H1 (cell line): ENCODE measurements around the gene RASGEF1C. TPM values are rescaled to one million over a fixed set of nuclear protein-coding genes. Genes with fewer than 3 reads are reported as not detected.

ENCODE experiments used
- CTCF ChIA-PET: fragments of 300-600 bp; sonication (Branson Sonifier 250); formaldehyde crosslinking; loops from one replicate; lab custom pipeline; 2021; ENCODE audit not compliant: partially characterized antibody; lab: Charles Lee
- POLR2A ChIA-PET: fragments of 300-600 bp; sonication (Branson Sonifier 250); formaldehyde crosslinking; loops from one replicate; lab custom pipeline; 2021; ENCODE audit warnings: inconsistent platforms; ENCODE audit not compliant: partially characterized antibody; lab: Charles Lee
- DNase-seq, 2 experiments: peaks; one replicate each; pipeline versions ENCODE4 v3.0.0 to v3.0.0-alpha.2; 2010 to 2022; ENCODE audit warnings: low spot score in 2 of 2, low read depth in 1 of 2, mixed read lengths in 1 of 2
- FAIRE-seq: peaks from 2 replicates; lab custom pipeline; 2011; peaks lifted over from hg19 to GRCh38; lab: Jason Lieb, UNC
- H2AFZ ChIP-seq: 2 replicates; pipeline ENCODE4 v1.8.1; 2012; ENCODE audit warnings: low read length, inconsistent platforms
- H2AK5ac ChIP-seq: 2 replicates; pipeline ENCODE4 v1.6.1; 2013; ENCODE audit warnings: low read depth, low read length
- H2BK120ac ChIP-seq: replicated peaks from 2 replicates; pipeline ENCODE3; 2013; ENCODE audit warnings: low read depth, low read length, inconsistent platforms
- H2BK12ac ChIP-seq: 2 replicates; pipeline ENCODE4 v1.6.1; 2013; ENCODE audit warnings: low read depth, low read length
- H2BK15ac ChIP-seq: 2 replicates; pipeline ENCODE4 v1.6.1; 2013; ENCODE audit warnings: low read length
- H2BK20ac ChIP-seq: 2 replicates; pipeline ENCODE4 v1.6.1; 2013; ENCODE audit warnings: low read length
- H2BK5ac ChIP-seq: 2 replicates; pipeline ENCODE4 v1.6.1; 2013; ENCODE audit warnings: low read depth, low read length
- H3K14ac ChIP-seq: 2 replicates; pipeline ENCODE4 v1.6.1; 2013; ENCODE audit warnings: inconsistent platforms; ENCODE audit not compliant: insufficient read length
- H3K18ac ChIP-seq: 2 replicates; pipeline ENCODE4 v1.6.1; 2013; ENCODE audit warnings: low read length; ENCODE audit errors: extremely low read depth
- H3K23ac ChIP-seq: 2 replicates; pipeline ENCODE4 v1.6.1; 2013; ENCODE audit warnings: inconsistent platforms; ENCODE audit not compliant: insufficient read length
- H3K23me2 ChIP-seq: 2 replicates; pipeline ENCODE4 v1.6.1; 2013; ENCODE audit warnings: low read depth, low read length
- H3K27ac ChIP-seq: 2 replicates; pipeline ENCODE4 v1.6.1; 2011; ENCODE audit warnings: low read depth, low read length, inconsistent platforms
- H3K27me3 ChIP-seq, 4 experiments: replicated peaks in 1 of 4; 1 replicate in 1 of 4; 2 replicates in 3 of 4; pipeline versions ENCODE4 v1.6.1 to v1.8.1; 2011 to 2013; ENCODE audit warnings: low read length in 3 of 4, mild to moderate bottlenecking in 3 of 4, inconsistent platforms in 2 of 4, mixed read lengths in 2 of 4, moderate library complexity in 1 of 4; ENCODE audit not compliant: control insufficient read depth in 3 of 4, insufficient read depth in 3 of 4; ENCODE audit errors: extremely low read depth in 1 of 4
- H3K36me3 ChIP-seq, 4 experiments: 2 replicates each; pipeline versions ENCODE4 v1.6.1 to v1.8.1; 2011 to 2013; ENCODE audit warnings: mild to moderate bottlenecking in 4 of 4, low read length in 3 of 4, moderate library complexity in 2 of 4, control low read depth in 1 of 4, inconsistent platforms in 1 of 4; ENCODE audit not compliant: insufficient read depth in 4 of 4, control insufficient read depth in 2 of 4
- H3K4ac ChIP-seq: replicated peaks from 2 replicates; pipeline ENCODE3; 2013; ENCODE audit warnings: low read length, low read depth, mixed read lengths, inconsistent platforms; ENCODE audit not compliant: insufficient read length
- H3K4me1 ChIP-seq, 4 experiments: replicated peaks in 1 of 4; 1 replicate in 1 of 4; 2 replicates in 3 of 4; pipeline versions ENCODE4 v1.6.1 to v1.8.1; 2011 to 2013; ENCODE audit warnings: low read length in 3 of 4, inconsistent platforms in 2 of 4, mixed read lengths in 1 of 4; ENCODE audit not compliant: insufficient read depth in 4 of 4, control insufficient read depth in 3 of 4
- H3K4me2 ChIP-seq, 2 experiments: 2 replicates each; pipeline versions ENCODE4 v1.6.1 to v1.8.1; 2011 to 2013; ENCODE audit warnings: low read depth in 2 of 2, low read length in 2 of 2, control low read depth in 1 of 2, inconsistent platforms in 1 of 2, mild to moderate bottlenecking in 1 of 2; ENCODE audit not compliant: insufficient read depth in 1 of 2
- H3K4me3 ChIP-seq, 4 experiments: fragments of 200-600, 300-600 bp in 1 of 4; sonication (generic), shearing (Covaris generic), sonication (Bioruptor Twin) in 1 of 4; 2 replicates each; pipeline versions ENCODE4 v1.5.1 to v1.8.1; 2011 to 2016; ENCODE audit warnings: low read length in 4 of 4, low read depth in 3 of 4, control low read depth in 2 of 4, inconsistent platforms in 2 of 4, mild to moderate bottlenecking in 2 of 4, mixed read lengths in 1 of 4, moderate library complexity in 1 of 4; ENCODE audit not compliant: insufficient read depth in 2 of 4; ENCODE audit errors: extremely low read depth in 1 of 4
- H3K56ac ChIP-seq: replicated peaks from 2 replicates; pipeline ENCODE3; 2013; ENCODE audit warnings: low read depth, mild to moderate bottlenecking, mixed read lengths, low read length, inconsistent platforms; ENCODE audit not compliant: insufficient read length
- H3K79me1 ChIP-seq: 2 replicates; pipeline ENCODE4 v1.6.1; 2013; ENCODE audit warnings: low read depth, low read length, control low read depth
- H3K79me2 ChIP-seq, 2 experiments: 2 replicates each; pipeline versions ENCODE4 v1.6.1 to v1.8.1; 2012 to 2013; ENCODE audit warnings: low read length in 2 of 2, mild to moderate bottlenecking in 2 of 2, inconsistent platforms in 1 of 2; ENCODE audit not compliant: insufficient read depth in 2 of 2, control insufficient read depth in 1 of 2
- H3K9ac ChIP-seq, 4 experiments: replicated peaks in 1 of 4; 1 replicate in 1 of 4; 2 replicates in 3 of 4; pipeline versions ENCODE4 v1.6.1 to v1.8.1; 2011 to 2013; ENCODE audit warnings: low read depth in 3 of 4, low read length in 3 of 4, control low read depth in 2 of 4, mild to moderate bottlenecking in 2 of 4, moderate library complexity in 2 of 4, inconsistent platforms in 1 of 4; ENCODE audit errors: extremely low read depth in 1 of 4
- H3K9me3 ChIP-seq, 2 experiments: 2 replicates each; pipeline versions ENCODE4 v1.6.1 to v1.8.1; 2012 to 2013; ENCODE audit warnings: mild to moderate bottlenecking in 2 of 2, moderate library complexity in 2 of 2, control low read depth in 1 of 2, inconsistent platforms in 1 of 2, low read depth in 1 of 2, low read length in 1 of 2, mixed read lengths in 1 of 2; ENCODE audit not compliant: insufficient read depth in 2 of 2
- H4K20me1 ChIP-seq, 2 experiments: replicated peaks in 1 of 2; 2 replicates each; pipeline versions ENCODE3 to v1.8.1; 2011 to 2013; ENCODE audit warnings: inconsistent platforms in 2 of 2, low read length in 2 of 2, mild to moderate bottlenecking in 1 of 2; ENCODE audit not compliant: insufficient read depth in 2 of 2, control insufficient read depth in 1 of 2
- H4K5ac ChIP-seq: 2 replicates; pipeline ENCODE4 v1.6.1; 2013; ENCODE audit warnings: low read length, low read depth, mixed read lengths, inconsistent platforms; ENCODE audit not compliant: insufficient read length
- H4K8ac ChIP-seq: 2 replicates; pipeline ENCODE4 v1.8.0; 2013; ENCODE audit warnings: mild to moderate bottlenecking, moderate library complexity, low read length, inconsistent platforms; ENCODE audit not compliant: insufficient read depth; ENCODE audit errors: extremely low read depth
- H4K91ac ChIP-seq: replicated peaks from 2 replicates; pipeline ENCODE3; 2013; ENCODE audit warnings: low read length, mixed read lengths, inconsistent platforms; ENCODE audit not compliant: insufficient read length
- CHD2 ChIP-seq: IDR thresholded peaks from 2 replicates; pipeline ENCODE4 v1.6.1; 2012; ENCODE audit warnings: low read length, improper control_type of control experiment
- CTBP2 ChIP-seq: IDR thresholded peaks from 2 replicates; pipeline ENCODE4 v1.7.0; 2011; ENCODE audit warnings: borderline replicate concordance, mild to moderate bottlenecking, moderate library complexity, mixed read lengths, low read length; ENCODE audit not compliant: insufficient read depth, insufficient read length
- GABPA ChIP-seq: IDR thresholded peaks from 2 replicates; pipeline ENCODE4 v1.6.1; 2011; ENCODE audit warnings: mild to moderate bottlenecking, low read length, moderate library complexity, borderline replicate concordance; ENCODE audit not compliant: insufficient read depth
- HDAC6 ChIP-seq: IDR thresholded peaks from one replicate; pipeline ENCODE4 v1.7.1; 2012; ENCODE audit warnings: low read depth, mild to moderate bottlenecking, inconsistent platforms, low read length, moderate library complexity
- RBBP5 ChIP-seq: IDR thresholded peaks from 2 replicates; pipeline ENCODE4 v1.7.1; 2012; ENCODE audit warnings: low read depth, mild to moderate bottlenecking, inconsistent platforms, low read length, moderate library complexity, borderline replicate concordance
- RNF2 ChIP-seq: fragments of 200-900, 300-1000 bp; sonication (generic); IDR thresholded peaks from 2 replicates; pipeline ENCODE4 v1.7.1; 2016; ENCODE audit warnings: borderline replicate concordance, low read depth, mild to moderate bottlenecking, antibody characterized with exemption, low read length; ENCODE audit not compliant: poor library complexity, severe bottlenecking; ENCODE audit errors: missing control alignments
- SIX5 ChIP-seq: IDR thresholded peaks from 2 replicates; pipeline ENCODE4 v1.6.1; 2011; ENCODE audit warnings: mild to moderate bottlenecking, low read depth, low read length
- SP1 ChIP-seq: IDR thresholded peaks from 2 replicates; pipeline ENCODE4 v1.6.1; 2011; ENCODE audit warnings: low read depth, low read length
- SRF ChIP-seq: IDR thresholded peaks from 2 replicates; pipeline ENCODE4 v1.6.1; 2011; ENCODE audit warnings: mild to moderate bottlenecking, low read depth, low read length, moderate library complexity
- TAF1 ChIP-seq: IDR thresholded peaks from 2 replicates; pipeline ENCODE4 v1.6.1; 2011; ENCODE audit warnings: mild to moderate bottlenecking, low read depth, low read length
- YY1 ChIP-seq: IDR thresholded peaks from 2 replicates; pipeline ENCODE4 v1.6.1; 2011; ENCODE audit warnings: low read depth, mild to moderate bottlenecking, low read length
- WGBS, 2 experiments: shearing (Covaris generic) in 1 of 2; methylation state at CpG; one replicate each; pipeline versions ENCODE4 v1.1.6 to v1.1.7; 2013 to 2015; ENCODE audit warnings: low lambda C conversion rate in 2 of 2, mixed read lengths in 2 of 2, inconsistent platforms in 1 of 2, low coverage in 1 of 2, missing lambda C conversion rate in 1 of 2; ENCODE audit not compliant: insufficient replicate concordance in 2 of 2, insufficient coverage in 1 of 2, insufficient read length in 1 of 2; ENCODE audit errors: extremely low coverage in 1 of 2, missing lambda C conversion rate in 1 of 2; 5-methylcytosine and 5-hydroxymethylcytosine counted together
- polyA plus RNA-seq, 7 experiments: library from polyadenylated mRNA; depleted of rRNA in 3 of 7; stranded (reverse) in 5 of 7; unstranded in 2 of 7; fragments of >200 nt in 5 of 7; fragments of 200-250 nt in 2 of 7; gene quantifications; 1 replicate in 5 of 7; 2 replicates in 1 of 7; 4 replicates in 1 of 7; pipeline versions ENCODE4 v1.2.1 to v1.2.3, GENCODE V29; 2011 to 2013; ENCODE audit warnings: missing spikeins in 2 of 7, mixed read lengths in 2 of 7
- total RNA-seq: library from RNA; stranded (reverse); fragmentation: NEBNext Ultra II Directional; extraction: Animal tissue kit (Norgen Biotek cat#: 25700); gene quantifications from 2 replicates; pipeline ENCODE4 v1.2.1, GENCODE V29; 2021
- TF ChIP-seq, protein P1 (sequence below), 3 experiments: IDR thresholded peaks; 1 replicate in 2 of 3; 2 replicates in 1 of 3; pipeline versions ENCODE4 v1.5.1 to v1.6.1; 2011; ENCODE audit warnings: low read length in 3 of 3, mild to moderate bottlenecking in 3 of 3, inconsistent platforms in 2 of 3, low read depth in 1 of 3, moderate library complexity in 1 of 3; ENCODE audit not compliant: insufficient read depth in 1 of 3; ENCODE audit errors: control extremely low read depth in 1 of 3

Gene RASGEF1C
- total and polyA plus RNA-seq, 2 of the 8 experiments (the other 6 are each of a cell fraction or from before 2014, with no cell fraction given): 0.26 to 0.61 TPM

DNA sequence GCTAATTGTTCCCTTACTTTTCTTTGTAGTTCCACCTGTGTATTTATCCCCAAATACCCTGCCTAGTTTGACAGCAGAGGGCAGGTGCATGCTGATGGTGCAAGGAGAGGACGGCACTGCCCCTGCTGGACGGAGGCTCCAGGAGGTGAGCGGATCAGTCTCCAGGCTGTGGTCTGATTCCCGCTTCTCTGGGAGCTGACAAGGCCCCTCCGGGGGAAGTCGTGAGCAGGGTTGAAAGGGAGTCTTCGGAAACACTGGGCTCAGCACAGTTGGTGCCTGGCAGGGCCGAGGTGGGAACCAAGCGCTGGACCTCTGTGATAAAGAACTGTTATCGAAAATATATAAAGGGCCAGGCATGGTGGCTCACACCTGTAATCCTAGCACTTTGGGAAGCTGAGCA lies 52.9 kb downstream of the RASGEF1C start:
- Histone ChIP-seq H2BK20ac (no peak overlapping the region), H3K4me2 (no peak overlapping the region), H3K27me3 (no peaks in the 10 kb centered on the region), H3K36me3 (no peaks in the 10 kb centered on the region), H4K91ac (no peak overlapping the region), H3K9ac (no peak overlapping the region), H3K4ac (no peak overlapping the region), H3K79me2 (no peaks in the 10 kb centered on the region), H2AFZ (no peak overlapping the region), H3K9me3 (no peaks in the 10 kb centered on the region), H3K14ac (no peak overlapping the region), H4K20me1 (no peaks in the 10 kb centered on the region), H2AK5ac (no peak overlapping the region), H3K4me3 (no peak overlapping the region), H3K27ac (no peak overlapping the region), H2BK120ac (no peak overlapping the region), H3K4me1 (no peaks in the 10 kb centered on the region; a peak in 1 of 7 replicates), H2BK15ac (no peak overlapping the region), H3K56ac (no peak overlapping the region), H3K23me2 (no peaks in the 10 kb centered on the region), H3K23ac (no peak overlapping the region), H3K79me1 (no peaks in the 10 kb centered on the region), H2BK12ac (no peak overlapping the region), H2BK5ac (no peak overlapping the region), H4K8ac (no peak overlapping the region), H4K5ac (no peak overlapping the region), H3K18ac (no peak overlapping the region)
- 78% methylated on average over 9 of the region's 10 CpGs; no CpG with 5 or more reads in 1 of the 2 experiments for WGBS, 2 experiments
- peak; percentile 7 for FAIRE-seq
- DNase-seq: peak in 1 of 2 experiments; percentile 51
- POLR2A ChIA-PET: no interaction called here
- CTCF ChIA-PET: interaction anchor here (1.6 to 1.7 kb wide), 2 partner anchors 12 to 14 kb away, joined by 4 to 7 read pairs; no protein-coding TSS in a partner anchor
- no peak for TF ChIP-seq YY1
- no peak for TF ChIP-seq GABPA
- no peak for TF ChIP-seq CTBP2
- no peak for TF ChIP-seq CHD2
- no peak for TF ChIP-seq RNF2
- TF ChIP-seq, protein P1, sequence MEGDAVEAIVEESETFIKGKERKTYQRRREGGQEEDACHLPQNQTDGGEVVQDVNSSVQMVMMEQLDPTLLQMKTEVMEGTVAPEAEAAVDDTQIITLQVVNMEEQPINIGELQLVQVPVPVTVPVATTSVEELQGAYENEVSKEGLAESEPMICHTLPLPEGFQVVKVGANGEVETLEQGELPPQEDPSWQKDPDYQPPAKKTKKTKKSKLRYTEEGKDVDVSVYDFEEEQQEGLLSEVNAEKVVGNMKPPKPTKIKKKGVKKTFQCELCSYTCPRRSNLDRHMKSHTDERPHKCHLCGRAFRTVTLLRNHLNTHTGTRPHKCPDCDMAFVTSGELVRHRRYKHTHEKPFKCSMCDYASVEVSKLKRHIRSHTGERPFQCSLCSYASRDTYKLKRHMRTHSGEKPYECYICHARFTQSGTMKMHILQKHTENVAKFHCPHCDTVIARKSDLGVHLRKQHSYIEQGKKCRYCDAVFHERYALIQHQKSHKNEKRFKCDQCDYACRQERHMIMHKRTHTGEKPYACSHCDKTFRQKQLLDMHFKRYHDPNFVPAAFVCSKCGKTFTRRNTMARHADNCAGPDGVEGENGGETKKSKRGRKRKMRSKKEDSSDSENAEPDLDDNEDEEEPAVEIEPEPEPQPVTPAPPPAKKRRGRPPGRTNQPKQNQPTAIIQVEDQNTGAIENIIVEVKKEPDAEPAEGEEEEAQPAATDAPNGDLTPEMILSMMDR (IDR thresholded peaks at IDR 0.05; ENCODE audit: control extremely low read depth in 1 of 3, insufficient read depth in 1 of 3, low read depth in 1 of 3, low read length in 3 of 3): peak; percentile 53 to 79 (median 72)
- no peak for TF ChIP-seq RBBP5
- TF ChIP-seq SRF: no peak
- TF ChIP-seq HDAC6: no peak
- no peak for TF ChIP-seq SP1
- no peak for TF ChIP-seq TAF1
- TF ChIP-seq SIX5: no peak
